Activated CD4-positive, alpha-beta memory T cell treated with anti-CD3 and anti-CD28 coated beads, Interleukin-2, amount 10 ng/mL, durations not matched to agents 7 days and 5 days (primary cell): Measurements from ENCODE around the gene P2RX7. TPM values are rescaled to one million over a fixed set of nuclear protein-coding genes. Genes with fewer than 3 reads are reported as not detected.

Experiments used
- CTCF ChIA-PET: fragments of 350-600 bp; sonication (Branson Sonifier 250); formaldehyde crosslinking; loops from one replicate; lab custom pipeline; 2021; ENCODE audit warnings: antibody characterized with exemption, inconsistent platforms; lab: Charles Lee
- POLR2A ChIA-PET: fragments of 350-600 bp; sonication (Branson Sonifier 250); formaldehyde crosslinking; loops from one replicate; lab custom pipeline; 2021; ENCODE audit warnings: antibody characterized with exemption; lab: Charles Lee
- DNase-seq: peaks from one replicate; pipeline ENCODE4 v3.0.0-alpha.2; 2020
- H3K27ac Mint-ChIP-seq: one replicate; pipeline ENCODE4 v1.8.0; 2021; ENCODE audit warnings: mild to moderate bottlenecking, mixed read lengths
- H3K27me3 Mint-ChIP-seq: one replicate; pipeline ENCODE4 v1.8.0; 2021; ENCODE audit warnings: mixed read lengths
- H3K36me3 Mint-ChIP-seq: one replicate; pipeline ENCODE4 v1.8.0; 2021; ENCODE audit warnings: low read depth, mixed read lengths
- H3K4me1 Mint-ChIP-seq: one replicate; pipeline ENCODE4 v1.8.0; 2021; ENCODE audit warnings: mixed read lengths
- H3K4me3 Mint-ChIP-seq: one replicate; pipeline ENCODE4 v1.8.0; 2021; ENCODE audit warnings: mild to moderate bottlenecking, mixed read lengths
- H3K9me3 Mint-ChIP-seq: one replicate; pipeline ENCODE4 v1.8.0; 2021; ENCODE audit warnings: mixed read lengths
- total RNA-seq, 2 experiments: library from RNA; stranded (reverse); gene quantifications; one replicate each; pipeline ENCODE4 v1.2.3, GENCODE V29; 2021

The P2RX7 gene
- total RNA-seq, 2 experiments from 2014 or later, result 47.0 to 49.1 TPM

DNA sequence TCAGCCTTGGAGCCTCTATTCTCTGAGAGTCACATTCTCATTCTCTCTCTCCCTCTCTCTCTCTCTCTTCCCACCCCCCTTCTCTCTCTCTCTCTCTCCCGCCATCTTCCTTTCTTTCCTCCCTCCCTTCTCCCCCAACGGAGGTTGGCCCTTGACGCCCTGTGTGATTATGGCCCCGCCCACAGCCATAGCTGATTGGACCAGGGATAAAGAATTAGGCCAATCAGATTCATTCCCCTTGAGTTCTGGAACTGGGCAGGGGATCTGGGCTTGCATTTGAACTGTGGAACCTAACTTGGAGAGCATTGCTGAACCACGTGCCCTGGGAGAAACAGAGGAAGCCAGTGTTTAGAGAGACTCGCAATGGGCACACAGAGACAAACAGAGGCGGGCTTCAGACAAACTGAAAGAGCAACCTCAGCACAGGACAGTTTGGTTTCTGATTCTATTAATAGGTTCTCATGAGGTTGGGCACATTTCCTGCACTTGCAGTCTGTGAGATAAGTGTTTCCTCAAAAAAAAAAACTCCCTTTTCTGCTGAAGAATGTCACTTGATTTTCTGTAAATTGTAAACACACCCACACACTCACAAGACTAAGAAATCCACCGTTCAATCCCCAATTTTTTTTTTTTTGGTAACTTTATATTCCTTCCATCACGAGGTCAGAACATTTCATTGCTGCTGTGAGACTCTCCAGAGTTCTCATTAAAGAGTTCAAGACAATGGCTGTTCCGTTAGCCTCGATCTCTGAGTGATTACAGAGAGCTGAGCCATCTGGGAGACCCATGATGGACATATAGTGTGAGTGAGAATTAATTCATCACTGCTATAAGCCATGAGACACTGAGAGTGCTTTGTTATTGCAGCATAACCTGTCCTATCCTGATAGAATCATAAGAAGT is 3.5 kb upstream of the P2RX7 start:
- CTCF ChIA-PET, result interaction anchor here (0.7 to 1.0 kb wide), 3 partner anchors 28 to 69 kb away, joined by 3 to 6 read pairs (median 4); no protein-coding TSS in a partner anchor
- peaks cover 4% of the 10 kb centered on the region for H3K9me3 Mint-ChIP-seq

DNA sequence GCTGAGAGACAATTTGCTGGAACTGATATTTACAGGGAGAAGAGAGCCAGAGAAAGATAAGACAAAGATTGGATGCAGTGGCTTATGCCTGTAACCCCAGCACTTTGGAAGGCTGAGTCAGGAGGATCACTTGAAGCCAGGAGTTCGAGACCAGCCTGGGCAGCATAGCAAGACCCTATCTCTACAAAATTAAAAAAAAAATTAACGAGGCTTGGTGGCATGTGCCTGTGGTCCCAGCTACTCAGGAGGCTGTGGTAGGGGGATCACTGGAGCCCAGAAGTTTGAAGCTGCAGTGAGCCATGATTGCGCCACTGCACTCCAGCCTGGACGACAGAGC is 2.9 kb upstream of the P2RX7 start:
- H3K36me3 Mint-ChIP-seq, result peaks cover 25% of the 10 kb centered on the region
- H3K27me3 Mint-ChIP-seq, result no peaks in the 10 kb centered on the region
- POLR2A ChIA-PET, result interaction anchor here (1.2 to 2.0 kb wide), 4 partner anchors 14 to 95 kb away, joined by 4 to 7 read pairs (median 4); no protein-coding TSS in a partner anchor
- peak overlapping the region; percentile 97 for H3K27ac Mint-ChIP-seq
- no peak for DNase-seq
- peaks cover 4% of the 10 kb centered on the region for H3K9me3 Mint-ChIP-seq
- peak overlapping the region; percentile 68 for H3K4me3 Mint-ChIP-seq
- CTCF ChIA-PET, result no interaction called here
- peaks cover 89% of the 10 kb centered on the region for H3K4me1 Mint-ChIP-seq

More for the DNA sequence above, 3.5 kb upstream of the P2RX7 start:
- DNase-seq, result peak; percentile 93
- peaks cover 89% of the 10 kb centered on the region for H3K4me1 Mint-ChIP-seq
- H3K27ac Mint-ChIP-seq, result peak overlapping the region; percentile 97
- H3K36me3 Mint-ChIP-seq, result peaks cover 19% of the 10 kb centered on the region
- peak overlapping the region; percentile 68 for H3K4me3 Mint-ChIP-seq
- no peaks in the 10 kb centered on the region for H3K27me3 Mint-ChIP-seq
- POLR2A ChIA-PET, result interaction anchor here (0.7 to 2.0 kb wide), 8 partner anchors 13 to 96 kb away, joined by 3 to 7 read pairs (median 4); no protein-coding TSS in a partner anchor

DNA sequence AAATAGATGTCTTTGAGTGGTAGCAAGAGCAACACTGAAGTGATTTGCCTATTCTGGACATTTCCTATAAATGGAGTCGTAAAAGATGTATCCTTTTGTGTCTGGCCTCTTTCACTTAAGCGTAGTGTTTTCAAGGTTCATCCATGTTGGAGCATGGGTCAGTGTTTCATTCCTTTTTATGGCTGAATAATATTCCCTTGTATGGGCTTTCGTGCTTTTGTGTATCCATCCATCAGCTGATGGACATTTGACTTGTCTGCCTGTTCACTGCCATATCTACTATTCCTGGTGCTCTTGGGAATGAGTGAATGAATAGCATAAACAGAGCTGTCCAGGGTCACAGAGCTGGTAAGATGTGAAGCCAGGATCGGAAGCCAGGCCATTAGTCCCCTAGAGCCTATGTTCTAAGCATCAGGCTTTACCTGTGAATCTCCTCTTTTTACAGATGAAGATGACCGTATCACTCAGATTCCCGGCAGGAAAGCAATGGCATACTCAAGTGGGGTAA is 1.8 kb upstream of the P2RX7 start:
- Mint-ChIP-seq H3K36me3 (peaks cover 27% of the 10 kb centered on the region), H3K9me3 (peaks cover 2% of the 10 kb centered on the region), H3K4me1 (peaks cover 83% of the 10 kb centered on the region), H3K4me3 (no peak overlapping the region), H3K27ac (peak overlapping the region; percentile 66), H3K27me3 (no peaks in the 10 kb centered on the region)
- DNase-seq, result no peak
- ChIA-PET POLR2A (interaction anchor here (2.1 to 3.1 kb wide), 2 partner anchors 93 to 930 kb away, joined by 6 to 19 read pairs; partner anchors contain the start of gene RPLP0), CTCF (no interaction called here)

DNA sequence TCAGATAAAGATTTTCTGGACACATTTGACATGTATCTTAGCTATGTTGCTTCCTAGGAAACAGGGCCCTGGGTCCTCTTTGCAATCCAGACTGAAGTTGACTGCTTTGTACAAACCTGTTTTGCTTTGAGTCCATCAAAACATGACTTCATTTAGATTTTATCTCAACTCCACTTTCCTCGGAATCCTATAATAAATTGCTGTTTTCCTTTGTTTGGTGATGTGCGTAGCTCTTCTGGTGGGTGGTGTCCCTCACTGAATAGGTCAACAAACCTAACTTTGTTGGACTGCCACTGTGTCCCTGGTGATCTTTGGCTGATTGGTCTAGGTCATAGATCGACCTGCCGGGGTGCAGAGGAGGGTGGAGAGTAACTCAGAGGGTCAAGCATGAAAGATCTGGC is 735 bp upstream of the P2RX7 start:
- no peak for DNase-seq
- Mint-ChIP-seq H3K4me1 (peaks cover 83% of the 10 kb centered on the region), H3K27ac (peak overlapping the region; percentile 82), H3K27me3 (no peaks in the 10 kb centered on the region), H3K9me3 (peaks cover 2% of the 10 kb centered on the region), H3K4me3 (no peak overlapping the region), H3K36me3 (peaks cover 33% of the 10 kb centered on the region)
- POLR2A ChIA-PET, result interaction anchor here (0.6 to 3.1 kb wide), 7 partner anchors 67 to 931 kb away, joined by 3 to 19 read pairs (median 6); partner anchors contain the start of gene RPLP0
- CTCF ChIA-PET, result interaction anchor here (0.8 to 1.3 kb wide), 3 partner anchors 10 to 72 kb away, joined by 3 to 4 read pairs (median 3); no protein-coding TSS in a partner anchor

DNA sequence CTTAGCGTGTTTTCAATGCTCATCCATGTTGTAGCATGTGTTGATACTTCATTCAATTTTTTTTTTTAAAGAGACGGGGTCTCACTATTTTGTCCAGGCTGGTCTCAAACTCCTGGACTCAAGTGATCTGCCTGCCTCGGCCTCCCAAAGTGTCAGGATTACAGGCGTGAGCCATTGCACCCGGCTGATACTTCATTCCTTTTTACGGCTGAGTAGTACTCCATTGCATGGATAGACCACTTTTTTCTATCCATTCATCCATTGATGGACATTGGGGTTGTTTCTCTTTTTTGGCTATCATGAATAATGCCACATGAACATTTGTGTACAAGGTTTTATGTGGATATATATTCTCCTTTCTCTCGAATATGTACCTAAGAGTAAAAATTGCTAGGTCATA is 1.2 kb downstream of the P2RX7 start:
- Mint-ChIP-seq H3K36me3 (peaks cover 45% of the 10 kb centered on the region), H3K27me3 (no peaks in the 10 kb centered on the region), H3K4me3 (peak overlapping the region; percentile 78), H3K4me1 (peaks cover 77% of the 10 kb centered on the region), H3K9me3 (peaks cover 2% of the 10 kb centered on the region), H3K27ac (peak overlapping the region; percentile 67)
- CTCF ChIA-PET, result no interaction called here
- POLR2A ChIA-PET, result no interaction called here
- no peak for DNase-seq

DNA sequence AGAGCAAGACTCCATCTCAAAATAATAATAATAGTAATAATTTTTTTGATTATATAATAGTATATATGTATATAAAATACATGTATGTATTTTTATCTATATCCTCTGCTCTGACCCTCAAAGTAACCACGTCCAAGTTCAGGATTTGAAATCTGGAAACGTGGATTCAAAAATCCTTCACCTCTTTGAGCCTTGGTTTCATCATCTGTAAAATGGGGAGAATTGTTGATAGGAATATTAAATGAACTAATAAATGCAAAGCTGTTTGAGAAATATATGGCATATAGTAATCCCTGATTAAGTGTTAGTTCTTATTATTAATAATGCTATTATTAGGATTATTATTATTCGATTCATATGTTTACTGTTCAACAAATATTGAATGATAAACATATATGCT is 2.6 kb downstream of the P2RX7 start:
- Mint-ChIP-seq H3K9me3 (no peaks in the 10 kb centered on the region), H3K4me1 (peaks cover 65% of the 10 kb centered on the region), H3K4me3 (peak overlapping the region; percentile 48), H3K27me3 (no peaks in the 10 kb centered on the region), H3K36me3 (peaks cover 50% of the 10 kb centered on the region), H3K27ac (no peak overlapping the region)
- ChIA-PET POLR2A (interaction anchor here (0.6 to 1.4 kb wide), 3 partner anchors 9 to 89 kb away, joined by 3 to 4 read pairs (median 3); no protein-coding TSS in a partner anchor), CTCF (no interaction called here)
- DNase-seq, result no peak

DNA sequence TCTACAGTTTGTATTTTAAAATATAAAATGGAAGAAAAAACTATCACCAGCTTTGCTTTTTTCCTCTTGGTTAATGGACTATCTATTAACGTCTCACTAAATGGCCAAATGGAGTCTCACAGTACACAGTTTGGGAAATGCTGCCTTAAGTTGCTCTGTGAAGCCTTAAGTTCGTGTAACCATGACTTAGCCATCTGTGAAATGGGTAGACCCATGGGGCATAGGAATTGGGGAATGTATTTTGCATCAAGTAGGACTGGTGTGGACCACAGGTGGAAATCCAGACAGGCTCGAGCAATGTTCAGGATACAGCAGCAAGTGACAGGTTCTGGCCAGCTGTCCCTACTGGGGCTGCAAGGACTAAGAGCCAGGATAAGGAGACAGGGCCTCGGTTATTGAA is 4.8 kb downstream of the P2RX7 start:
- Mint-ChIP-seq H3K27me3 (no peaks in the 10 kb centered on the region), H3K4me3 (no peak overlapping the region), H3K9me3 (no peaks in the 10 kb centered on the region), H3K27ac (no peak overlapping the region), H3K4me1 (peaks cover 51% of the 10 kb centered on the region), H3K36me3 (peaks cover 65% of the 10 kb centered on the region)
- POLR2A ChIA-PET, result no interaction called here
- no peak for DNase-seq
- CTCF ChIA-PET, result no interaction called here

DNA sequence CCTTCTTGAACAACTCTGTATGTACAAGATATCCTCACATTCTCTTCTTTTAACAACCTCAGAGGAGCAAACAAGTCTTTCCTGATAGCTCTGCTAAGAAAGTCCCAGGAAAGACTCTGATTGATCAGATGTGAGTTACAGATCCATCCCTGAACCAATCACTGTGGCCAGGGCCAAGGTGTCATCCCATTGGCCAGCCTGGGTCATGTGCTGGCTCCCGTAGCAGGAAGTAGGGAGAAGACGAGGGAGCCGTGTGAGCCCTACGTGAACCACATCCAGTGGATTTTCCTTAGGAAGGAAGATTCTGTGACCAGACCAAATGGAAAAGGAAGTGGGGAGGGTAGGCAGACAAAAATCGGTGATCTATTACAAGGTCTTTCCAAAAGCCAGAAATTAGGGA is 5.6 kb downstream of the P2RX7 start:
- CTCF ChIA-PET, result no interaction called here
- DNase-seq, result no peak
- no peak overlapping the region for H3K4me3 Mint-ChIP-seq
- H3K9me3 Mint-ChIP-seq, result no peaks in the 10 kb centered on the region
- no peaks in the 10 kb centered on the region for H3K27me3 Mint-ChIP-seq
- POLR2A ChIA-PET, result no interaction called here
- H3K27ac Mint-ChIP-seq, result no peak overlapping the region
- peaks cover 63% of the 10 kb centered on the region for H3K36me3 Mint-ChIP-seq
- peaks cover 47% of the 10 kb centered on the region for H3K4me1 Mint-ChIP-seq

DNA sequence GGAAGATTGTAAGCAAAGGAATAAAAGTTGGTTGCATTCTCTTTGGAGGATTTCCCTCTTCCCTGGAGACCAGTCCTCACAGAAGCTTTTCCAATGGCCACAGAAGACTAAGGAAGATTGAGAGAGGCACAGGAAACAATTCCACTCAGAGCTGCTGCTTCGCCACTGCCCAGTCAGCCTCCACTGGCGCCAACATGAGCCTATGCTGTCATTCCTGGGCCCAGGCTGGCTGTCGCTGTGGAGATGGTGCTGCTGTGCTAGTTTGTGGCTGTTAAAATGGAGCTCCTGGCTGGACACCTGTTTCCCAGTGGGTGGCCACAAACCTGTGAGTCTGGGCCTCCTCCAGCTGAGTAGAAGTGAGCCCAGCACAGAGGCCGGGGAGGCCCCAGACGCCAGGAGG is 6.6 kb downstream of the P2RX7 start:
- Mint-ChIP-seq H3K36me3 (peaks cover 61% of the 10 kb centered on the region), H3K9me3 (no peaks in the 10 kb centered on the region), H3K4me1 (peaks cover 48% of the 10 kb centered on the region), H3K27ac (no peak overlapping the region), H3K27me3 (no peaks in the 10 kb centered on the region), H3K4me3 (no peak overlapping the region)
- DNase-seq, result no peak
- CTCF ChIA-PET, result interaction anchor here (0.7 kb wide), 1 partner anchor 79 kb away, joined by 3 read pairs; no protein-coding TSS in a partner anchor
- POLR2A ChIA-PET, result interaction anchor here (0.7 kb wide), 1 partner anchor 13 kb away, joined by 3 read pairs; no protein-coding TSS in a partner anchor

DNA sequence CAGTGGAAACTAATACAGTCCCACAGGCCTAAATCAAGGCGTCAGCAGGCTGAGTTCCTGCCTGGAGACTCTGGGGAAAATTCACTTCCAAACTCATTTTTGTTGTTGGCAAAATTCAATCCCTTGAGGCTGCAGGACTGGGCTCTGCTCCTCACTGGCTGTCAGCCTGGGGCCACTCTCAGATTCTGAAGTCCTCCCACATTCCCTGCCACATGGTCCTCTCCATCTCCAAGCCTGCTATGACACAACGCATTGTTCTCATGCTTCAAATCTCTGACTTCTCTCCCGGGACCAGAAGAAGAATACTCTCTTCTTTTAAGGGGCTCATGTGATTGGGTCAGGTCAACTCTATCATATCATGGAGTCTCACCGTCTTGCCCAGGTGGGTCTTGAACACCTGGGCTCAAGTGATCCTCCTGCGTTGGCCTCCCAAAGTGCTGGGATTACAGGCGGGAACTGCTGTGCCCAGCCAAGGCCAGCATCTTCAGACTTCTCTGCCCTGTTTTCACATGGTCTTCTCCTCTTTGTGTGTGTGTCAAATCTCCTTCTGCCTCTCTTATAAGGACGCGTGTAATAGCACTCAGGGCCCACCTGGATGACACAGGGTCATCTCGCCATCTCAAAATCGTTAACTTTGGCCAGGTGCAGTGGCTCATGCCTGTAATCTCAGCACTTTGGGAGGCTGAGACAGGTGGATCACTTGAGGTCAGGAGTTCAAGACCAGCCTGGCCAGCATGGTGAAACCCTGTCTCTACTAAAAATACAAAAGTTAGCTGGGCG is 9.7 kb downstream of the P2RX7 start:
- no peaks in the 10 kb centered on the region for H3K27me3 Mint-ChIP-seq
- POLR2A ChIA-PET, result no interaction called here
- no peak for DNase-seq
- no peak overlapping the region for H3K4me3 Mint-ChIP-seq
- CTCF ChIA-PET, result no interaction called here
- peaks cover 75% of the 10 kb centered on the region for H3K36me3 Mint-ChIP-seq
- H3K9me3 Mint-ChIP-seq, result no peaks in the 10 kb centered on the region
- peaks cover 53% of the 10 kb centered on the region for H3K4me1 Mint-ChIP-seq
- no peak overlapping the region for H3K27ac Mint-ChIP-seq

DNA sequence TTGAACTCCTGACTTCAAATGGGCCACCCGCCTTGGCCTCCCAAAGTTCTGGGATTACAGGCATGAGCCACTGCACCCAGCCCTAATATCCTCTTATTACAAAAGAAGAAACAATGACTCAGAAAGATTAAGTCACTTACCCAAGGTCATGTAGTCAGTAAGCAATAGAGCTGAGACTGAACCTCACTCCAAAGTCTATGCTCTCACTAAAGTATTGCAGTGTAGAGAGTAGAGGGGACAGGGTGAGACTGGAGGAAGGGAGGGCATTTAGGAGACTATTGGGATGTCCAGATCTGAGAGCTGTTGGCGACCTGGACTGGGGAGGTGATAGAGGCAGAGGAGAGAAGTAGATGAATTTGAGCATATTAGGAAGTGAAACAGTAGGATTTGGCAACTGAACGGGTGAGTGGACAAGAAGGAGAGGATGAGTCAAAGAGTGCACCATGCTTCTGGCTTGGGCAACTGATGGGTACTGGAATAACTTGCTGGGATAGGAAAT is 11.8 kb downstream of the P2RX7 start:
- H3K4me1 Mint-ChIP-seq, result peaks cover 45% of the 10 kb centered on the region
- H3K27me3 Mint-ChIP-seq, result no peaks in the 10 kb centered on the region
- DNase-seq, result no peak
- H3K27ac Mint-ChIP-seq, result peak overlapping the region; percentile 82
- no peaks in the 10 kb centered on the region for H3K9me3 Mint-ChIP-seq
- POLR2A ChIA-PET, result interaction anchor here (1.1 to 1.8 kb wide), 5 partner anchors 9 to 109 kb away, joined by 3 to 6 read pairs (median 3); partner anchors contain the start of gene P2RX7
- CTCF ChIA-PET, result no interaction called here
- H3K36me3 Mint-ChIP-seq, result peaks cover 68% of the 10 kb centered on the region
- H3K4me3 Mint-ChIP-seq, result no peak overlapping the region

DNA sequence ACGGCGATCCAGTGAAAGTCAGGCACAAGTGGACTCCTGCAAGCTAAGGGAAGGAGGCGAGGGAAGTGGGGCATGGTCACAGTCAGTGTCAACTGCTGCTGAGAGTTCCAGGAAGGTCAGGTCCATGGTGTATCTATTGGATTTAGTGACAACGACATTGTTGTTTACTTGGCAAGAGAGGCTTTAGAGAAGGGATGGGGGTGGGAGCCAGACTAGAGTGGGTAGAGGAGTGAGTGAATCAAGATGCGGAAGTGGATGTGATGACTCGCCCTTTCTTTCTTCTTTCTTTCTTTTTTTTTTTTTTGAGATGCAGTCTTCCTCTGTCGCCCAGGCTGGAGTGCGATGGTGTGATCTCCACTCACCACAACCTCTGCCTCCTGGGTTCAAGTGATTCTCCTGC is 12.5 kb downstream of the P2RX7 start:
- CTCF ChIA-PET, result no interaction called here
- POLR2A ChIA-PET, result interaction anchor here (1.0 to 1.8 kb wide), 6 partner anchors 9 to 80 kb away, joined by 3 to 6 read pairs (median 4); partner anchors contain the start of gene P2RX7
- Mint-ChIP-seq H3K36me3 (peaks cover 67% of the 10 kb centered on the region), H3K27me3 (no peaks in the 10 kb centered on the region), H3K4me3 (no peak overlapping the region), H3K4me1 (peaks cover 45% of the 10 kb centered on the region), H3K9me3 (no peaks in the 10 kb centered on the region), H3K27ac (peak overlapping the region; percentile 82)
- DNase-seq, result peak; percentile 44
